WTC11 (cell line): ENCODE data around the gene PTPN1. TPM values are rescaled to one million over a fixed set of nuclear protein-coding genes. Genes with fewer than 3 reads are reported as not detected.

Experiments
- ATAC-seq: fragments of 200-7000 bp; cut with Tn5 transposase; 2 replicates; pipeline ENCODE4 v1.10.0; 2021; ENCODE audit warnings: mild to moderate bottlenecking, moderate library complexity
- CTCF ChIA-PET: fragments of 300-600 bp; sonication (Branson Sonifier 250); formaldehyde crosslinking; loops from one replicate; lab custom pipeline; 2021; ENCODE audit warnings: antibody characterized with exemption; lab: Charles Lee
- POLR2A ChIA-PET: fragments of 350-600 bp; sonication (Branson Sonifier 250); formaldehyde crosslinking; loops from one replicate; lab custom pipeline; 2021; ENCODE audit warnings: antibody characterized with exemption; lab: Charles Lee
- DNase-seq: peaks from one replicate; pipeline ENCODE4 v3.0.0; 2021; ENCODE audit warnings: low spot score
- H3K27ac Mint-ChIP-seq: 2 replicates; pipeline ENCODE4 v1.8.0; 2021; ENCODE audit warnings: mixed read lengths
- H3K27me3 Mint-ChIP-seq: 2 replicates; pipeline ENCODE4 v1.8.0; 2021; ENCODE audit warnings: low read depth, mild to moderate bottlenecking, moderate library complexity, mixed read lengths
- H3K36me3 Mint-ChIP-seq: 2 replicates; pipeline ENCODE4 v1.8.0; 2021; ENCODE audit warnings: mixed read lengths
- H3K4me1 Mint-ChIP-seq: 2 replicates; pipeline ENCODE4 v1.8.0; 2022; ENCODE audit warnings: mixed read lengths
- H3K4me3 Mint-ChIP-seq: 2 replicates; pipeline ENCODE4 v1.8.0; 2021; ENCODE audit warnings: mild to moderate bottlenecking, moderate library complexity, mixed read lengths
- H3K9me3 Mint-ChIP-seq: 2 replicates; pipeline ENCODE4 v1.8.0; 2021; ENCODE audit warnings: mixed read lengths
- ATF2 ChIP-seq: sonication (generic); formaldehyde crosslinking; IDR thresholded peaks from 2 replicates; pipeline ENCODE4 v1.8.1; 2022; ENCODE audit warnings: low read depth, missing genetic modification reagents, borderline replicate concordance
- ATF6 ChIP-seq: sonication (generic); formaldehyde crosslinking; IDR thresholded peaks from 2 replicates; pipeline ENCODE4 v1.8.1; 2023; ENCODE audit warnings: mild to moderate bottlenecking, missing genetic modification reagents
- CREB1 ChIP-seq: sonication (generic); formaldehyde crosslinking; IDR thresholded peaks from 2 replicates; pipeline ENCODE4 v1.8.0; 2023; ENCODE audit warnings: mild to moderate bottlenecking, missing genetic modification reagents
- ERG ChIP-seq: fragments of 250-450 bp; sonication (Bioruptor Pico); IDR thresholded peaks from 2 replicates; pipeline ENCODE4 v1.8.0; 2021; ENCODE audit warnings: mild to moderate bottlenecking
- HMGA2 ChIP-seq: fragments of 250-450 bp; sonication (Bioruptor Pico); IDR thresholded peaks from 2 replicates; pipeline ENCODE4 v1.4.0; 2021; ENCODE audit warnings: mild to moderate bottlenecking, moderate library complexity
- HMGXB4 ChIP-seq: sonication (generic); formaldehyde crosslinking; IDR thresholded peaks from 2 replicates; pipeline ENCODE4 v1.8.1; 2023; ENCODE audit warnings: mild to moderate bottlenecking, moderate library complexity, missing genetic modification reagents
- IRF2 ChIP-seq: sonication (generic); formaldehyde crosslinking; IDR thresholded peaks from 2 replicates; pipeline ENCODE4 v1.8.0; 2022; ENCODE audit warnings: low read depth, missing genetic modification reagents, borderline replicate concordance
- JAZF1 ChIP-seq: fragments of 250-450 bp; sonication (Bioruptor Pico); IDR thresholded peaks from 2 replicates; pipeline ENCODE4 v1.9.0; 2021; ENCODE audit warnings: moderate library complexity, mild to moderate bottlenecking, inconsistent platforms
- PRRX2 ChIP-seq: fragments of 250-450 bp; sonication (Bioruptor Pico); IDR thresholded peaks from 2 replicates; pipeline ENCODE4 v1.8.0; 2021; ENCODE audit warnings: mild to moderate bottlenecking
- RELA ChIP-seq: sonication (generic); formaldehyde crosslinking; IDR thresholded peaks from 2 replicates; pipeline ENCODE4 v1.8.1; 2022; ENCODE audit warnings: missing genetic modification reagents, mild to moderate bottlenecking, borderline replicate concordance
- SOX15 ChIP-seq: fragments of 250-450 bp; sonication (Bioruptor Pico); IDR thresholded peaks from 2 replicates; pipeline ENCODE4 v1.9.0; 2021; ENCODE audit warnings: mild to moderate bottlenecking
- TCF7 ChIP-seq: sonication (generic); formaldehyde crosslinking; IDR thresholded peaks from 2 replicates; pipeline ENCODE4 v1.8.0; 2022; ENCODE audit warnings: mild to moderate bottlenecking, low read depth, missing genetic modification reagents, moderate library complexity
- TP53 ChIP-seq: sonication (generic); formaldehyde crosslinking; IDR thresholded peaks from 2 replicates; pipeline ENCODE4 v1.8.1; 2023; ENCODE audit warnings: mild to moderate bottlenecking, missing genetic modification reagents
- ZNF263 ChIP-seq: sonication (generic); formaldehyde crosslinking; IDR thresholded peaks from 2 replicates; pipeline ENCODE4 v1.8.1; 2022; ENCODE audit warnings: low read depth, mild to moderate bottlenecking, moderate library complexity, missing genetic modification reagents
- ZNF416 ChIP-seq: fragments of 250-450 bp; sonication (Bioruptor Pico); IDR thresholded peaks from 2 replicates; pipeline ENCODE4 v1.9.0; 2021; ENCODE audit warnings: mild to moderate bottlenecking, inconsistent platforms
- ZNF671 ChIP-seq: fragments of 250-450 bp; sonication (Bioruptor Pico); IDR thresholded peaks from 2 replicates; pipeline ENCODE4 v1.8.0; 2021; ENCODE audit warnings: mild to moderate bottlenecking
- total RNA-seq: library from RNA; stranded (reverse); gene quantifications from 3 replicates; pipeline ENCODE4 v1.2.3, GENCODE V29; 2021
- TF ChIP-seq, protein P1 (sequence below): sonication (generic); formaldehyde crosslinking; conservative IDR thresholded peaks from 2 replicates; pipeline ENCODE4 v1.8.1; 2023; ENCODE audit warnings: mild to moderate bottlenecking, low read depth, missing genetic modification reagents, moderate library complexity
- TF ChIP-seq, protein P2 (sequence below): sonication (generic); formaldehyde crosslinking; IDR thresholded peaks from 2 replicates; pipeline ENCODE4 v1.8.1; 2022; ENCODE audit warnings: mild to moderate bottlenecking, moderate library complexity, missing genetic modification reagents
- TF ChIP-seq, protein P3 (sequence below): sonication (generic); formaldehyde crosslinking; IDR thresholded peaks from 2 replicates; pipeline ENCODE4 v1.8.1; 2023; ENCODE audit warnings: mild to moderate bottlenecking, missing genetic modification reagents
- TF ChIP-seq, protein P4 (sequence below): sonication (generic); formaldehyde crosslinking; IDR thresholded peaks from 2 replicates; pipeline ENCODE4 v1.8.1; 2023; ENCODE audit warnings: mild to moderate bottlenecking, missing genetic modification reagents, borderline replicate concordance

PTPN1 gene
- total RNA-seq, 1 experiment from 2014 or later = 29.4 TPM

- TF ChIP-seq, protein P1, sequence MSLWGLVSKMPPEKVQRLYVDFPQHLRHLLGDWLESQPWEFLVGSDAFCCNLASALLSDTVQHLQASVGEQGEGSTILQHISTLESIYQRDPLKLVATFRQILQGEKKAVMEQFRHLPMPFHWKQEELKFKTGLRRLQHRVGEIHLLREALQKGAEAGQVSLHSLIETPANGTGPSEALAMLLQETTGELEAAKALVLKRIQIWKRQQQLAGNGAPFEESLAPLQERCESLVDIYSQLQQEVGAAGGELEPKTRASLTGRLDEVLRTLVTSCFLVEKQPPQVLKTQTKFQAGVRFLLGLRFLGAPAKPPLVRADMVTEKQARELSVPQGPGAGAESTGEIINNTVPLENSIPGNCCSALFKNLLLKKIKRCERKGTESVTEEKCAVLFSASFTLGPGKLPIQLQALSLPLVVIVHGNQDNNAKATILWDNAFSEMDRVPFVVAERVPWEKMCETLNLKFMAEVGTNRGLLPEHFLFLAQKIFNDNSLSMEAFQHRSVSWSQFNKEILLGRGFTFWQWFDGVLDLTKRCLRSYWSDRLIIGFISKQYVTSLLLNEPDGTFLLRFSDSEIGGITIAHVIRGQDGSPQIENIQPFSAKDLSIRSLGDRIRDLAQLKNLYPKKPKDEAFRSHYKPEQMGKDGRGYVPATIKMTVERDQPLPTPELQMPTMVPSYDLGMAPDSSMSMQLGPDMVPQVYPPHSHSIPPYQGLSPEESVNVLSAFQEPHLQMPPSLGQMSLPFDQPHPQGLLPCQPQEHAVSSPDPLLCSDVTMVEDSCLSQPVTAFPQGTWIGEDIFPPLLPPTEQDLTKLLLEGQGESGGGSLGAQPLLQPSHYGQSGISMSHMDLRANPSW (CRISPR knock-in tag) = no peak
- TF ChIP-seq CREB1 (CRISPR knock-in tag) (no peak), HMGXB4 (no peak)
These were observed 8.1 kb downstream of the PTPN1 start (continued) for GRCh38 chr20:50518270-50518721.

DNA sequence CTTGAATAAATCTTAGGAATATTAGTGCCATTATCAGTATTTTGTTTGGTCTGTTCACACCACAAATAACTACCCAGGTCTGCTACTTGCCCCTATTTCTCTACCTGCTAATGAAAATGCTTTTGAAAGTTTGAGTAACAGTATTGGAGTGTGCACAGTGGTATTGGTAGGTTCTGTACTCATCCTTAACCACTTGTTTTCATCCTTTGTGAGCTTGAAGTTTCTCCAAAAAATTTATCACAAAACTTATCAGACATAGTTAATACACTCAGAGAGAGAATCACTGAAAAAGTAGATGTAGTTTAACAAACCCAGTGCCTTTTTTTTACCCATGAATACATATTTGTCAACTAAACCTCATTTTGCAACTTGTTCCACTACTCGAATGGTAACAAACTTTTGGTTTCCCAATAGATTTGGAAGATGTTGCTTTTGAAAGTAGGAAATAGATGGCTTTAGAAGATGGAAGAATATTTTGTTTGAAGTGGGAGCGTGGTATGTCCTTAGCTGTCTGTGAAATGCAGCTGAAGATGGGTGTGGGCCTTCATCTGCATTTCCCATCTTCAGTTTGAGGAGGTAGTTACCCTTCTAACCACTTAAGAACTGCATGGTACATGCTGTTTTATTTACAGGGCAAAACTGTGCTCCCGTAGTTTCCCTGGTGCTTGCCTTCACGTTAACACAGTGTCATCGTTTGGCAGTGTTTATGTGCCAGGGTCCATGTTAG is 9.0 kb downstream of the PTPN1 start:
- CTCF ChIA-PET = interaction anchor here (0.7 to 1.0 kb wide), 2 partner anchors 14 to 41 kb away, joined by 3 read pairs; no protein-coding TSS in a partner anchor
- POLR2A ChIA-PET = no interaction called here
- Mint-ChIP-seq H3K27ac (no peak overlapping the region), H3K9me3 (no peaks in the 10 kb centered on the region), H3K27me3 (no peaks in the 10 kb centered on the region), H3K4me3 (no peak overlapping the region), H3K4me1 (peaks cover 13% of the 10 kb centered on the region), H3K36me3 (no peaks in the 10 kb centered on the region)
- no peak for DNase-seq
- no peak for ATAC-seq
- TF ChIP-seq, protein P2, sequence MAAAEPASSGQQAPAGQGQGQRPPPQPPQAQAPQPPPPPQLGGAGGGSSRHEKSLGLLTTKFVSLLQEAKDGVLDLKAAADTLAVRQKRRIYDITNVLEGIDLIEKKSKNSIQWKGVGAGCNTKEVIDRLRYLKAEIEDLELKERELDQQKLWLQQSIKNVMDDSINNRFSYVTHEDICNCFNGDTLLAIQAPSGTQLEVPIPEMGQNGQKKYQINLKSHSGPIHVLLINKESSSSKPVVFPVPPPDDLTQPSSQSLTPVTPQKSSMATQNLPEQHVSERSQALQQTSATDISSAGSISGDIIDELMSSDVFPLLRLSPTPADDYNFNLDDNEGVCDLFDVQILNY (CRISPR knock-in tag) = no peak
- no peak for TF ChIP-seq ERG (CRISPR knock-in tag)
- TF ChIP-seq, protein P3, sequence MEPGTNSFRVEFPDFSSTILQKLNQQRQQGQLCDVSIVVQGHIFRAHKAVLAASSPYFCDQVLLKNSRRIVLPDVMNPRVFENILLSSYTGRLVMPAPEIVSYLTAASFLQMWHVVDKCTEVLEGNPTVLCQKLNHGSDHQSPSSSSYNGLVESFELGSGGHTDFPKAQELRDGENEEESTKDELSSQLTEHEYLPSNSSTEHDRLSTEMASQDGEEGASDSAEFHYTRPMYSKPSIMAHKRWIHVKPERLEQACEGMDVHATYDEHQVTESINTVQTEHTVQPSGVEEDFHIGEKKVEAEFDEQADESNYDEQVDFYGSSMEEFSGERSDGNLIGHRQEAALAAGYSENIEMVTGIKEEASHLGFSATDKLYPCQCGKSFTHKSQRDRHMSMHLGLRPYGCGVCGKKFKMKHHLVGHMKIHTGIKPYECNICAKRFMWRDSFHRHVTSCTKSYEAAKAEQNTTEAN = no peak
- TF ChIP-seq ATF2 (CRISPR knock-in tag) = no peak
- TF ChIP-seq PRRX2 (CRISPR knock-in tag) = no peak
- TF ChIP-seq, protein P4, sequence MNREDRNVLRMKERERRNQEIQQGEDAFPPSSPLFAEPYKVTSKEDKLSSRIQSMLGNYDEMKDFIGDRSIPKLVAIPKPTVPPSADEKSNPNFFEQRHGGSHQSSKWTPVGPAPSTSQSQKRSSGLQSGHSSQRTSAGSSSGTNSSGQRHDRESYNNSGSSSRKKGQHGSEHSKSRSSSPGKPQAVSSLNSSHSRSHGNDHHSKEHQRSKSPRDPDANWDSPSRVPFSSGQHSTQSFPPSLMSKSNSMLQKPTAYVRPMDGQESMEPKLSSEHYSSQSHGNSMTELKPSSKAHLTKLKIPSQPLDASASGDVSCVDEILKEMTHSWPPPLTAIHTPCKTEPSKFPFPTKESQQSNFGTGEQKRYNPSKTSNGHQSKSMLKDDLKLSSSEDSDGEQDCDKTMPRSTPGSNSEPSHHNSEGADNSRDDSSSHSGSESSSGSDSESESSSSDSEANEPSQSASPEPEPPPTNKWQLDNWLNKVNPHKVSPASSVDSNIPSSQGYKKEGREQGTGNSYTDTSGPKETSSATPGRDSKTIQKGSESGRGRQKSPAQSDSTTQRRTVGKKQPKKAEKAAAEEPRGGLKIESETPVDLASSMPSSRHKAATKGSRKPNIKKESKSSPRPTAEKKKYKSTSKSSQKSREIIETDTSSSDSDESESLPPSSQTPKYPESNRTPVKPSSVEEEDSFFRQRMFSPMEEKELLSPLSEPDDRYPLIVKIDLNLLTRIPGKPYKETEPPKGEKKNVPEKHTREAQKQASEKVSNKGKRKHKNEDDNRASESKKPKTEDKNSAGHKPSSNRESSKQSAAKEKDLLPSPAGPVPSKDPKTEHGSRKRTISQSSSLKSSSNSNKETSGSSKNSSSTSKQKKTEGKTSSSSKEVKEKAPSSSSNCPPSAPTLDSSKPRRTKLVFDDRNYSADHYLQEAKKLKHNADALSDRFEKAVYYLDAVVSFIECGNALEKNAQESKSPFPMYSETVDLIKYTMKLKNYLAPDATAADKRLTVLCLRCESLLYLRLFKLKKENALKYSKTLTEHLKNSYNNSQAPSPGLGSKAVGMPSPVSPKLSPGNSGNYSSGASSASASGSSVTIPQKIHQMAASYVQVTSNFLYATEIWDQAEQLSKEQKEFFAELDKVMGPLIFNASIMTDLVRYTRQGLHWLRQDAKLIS (CRISPR knock-in tag) = no peak
- TF ChIP-seq ZNF416 (CRISPR knock-in tag) = no peak
- no peak for TF ChIP-seq IRF2 (CRISPR knock-in tag)
- no peak for TF ChIP-seq ZNF263 (CRISPR knock-in tag)
- no peak for TF ChIP-seq SOX15 (CRISPR knock-in tag)
- TF ChIP-seq JAZF1 (CRISPR knock-in tag) = no peak
- TF ChIP-seq ATF6 = no peak
- TF ChIP-seq TCF7 (CRISPR knock-in tag) = no peak
- no peak for TF ChIP-seq HMGA2 (CRISPR knock-in tag)
- TF ChIP-seq TP53 (CRISPR knock-in tag) = no peak
- TF ChIP-seq RELA (CRISPR knock-in tag) = no peak
- TF ChIP-seq ZNF671 = no peak
